Activated T-cell treated with anti-CD3 and anti-CD28 coated beads, Interleukin-2, amount 50 U/mL, for 72 hours (primary cell): ENCODE data around the gene ITSN2. TPM values are rescaled to one million over a fixed set of nuclear protein-coding genes. Genes with fewer than 3 reads are reported as not detected.
"Not testable (repeated sequence)": the region's sequence is repeated elsewhere in the genome, so short reads cannot be mapped to it uniquely, and the experiment has no call there.

Source experiments
- ATAC-seq, 2 donors: fragments of 150-1000 bp; cut with Tn5 transposase; replicated peaks in 1 of 2; 2 replicates each; pipeline ENCODE4 v1.10.0; 2021; ENCODE audit warnings: moderate library complexity in 2 of 2, mild to moderate bottlenecking in 1 of 2
- DNase-seq, 2 donors: peaks; one replicate each; pipeline ENCODE4 v3.0.0; 2021 to 2022; ENCODE audit warnings: mixed read lengths in 1 of 2
- H3K27ac Mint-ChIP-seq: one replicate; pipeline ENCODE4 v1.8.0; 2022; ENCODE audit warnings: mild to moderate bottlenecking, moderate library complexity, mixed read lengths
- H3K27me3 Mint-ChIP-seq: one replicate; pipeline ENCODE4 v1.8.0; 2022; ENCODE audit warnings: low read depth, mixed read lengths
- H3K36me3 Mint-ChIP-seq, 2 donors: one replicate each; pipeline ENCODE4 v1.8.0; 2022; ENCODE audit warnings: mixed read lengths in 2 of 2, mild to moderate bottlenecking in 1 of 2; ENCODE audit not compliant: insufficient read depth in 2 of 2
- H3K4me1 Mint-ChIP-seq: one replicate; pipeline ENCODE4 v1.8.0; 2022; ENCODE audit warnings: low read depth, mixed read lengths
- H3K4me3 Mint-ChIP-seq, 2 donors: one replicate each; pipeline ENCODE4 v1.8.0; 2022; ENCODE audit warnings: mild to moderate bottlenecking in 2 of 2, mixed read lengths in 2 of 2, moderate library complexity in 2 of 2
- H3K9me3 Mint-ChIP-seq, 2 donors: one replicate each; pipeline ENCODE4 v1.8.0; 2022; ENCODE audit warnings: mixed read lengths in 2 of 2
- total RNA-seq, 2 donors: library from RNA; stranded (reverse); gene quantifications; one replicate each; pipeline ENCODE4 v1.2.3, GENCODE V29; 2022

The ITSN2 gene
- total RNA-seq, 2 donors from 2014 or later, result 63.4 to 72.4 TPM

DNA sequence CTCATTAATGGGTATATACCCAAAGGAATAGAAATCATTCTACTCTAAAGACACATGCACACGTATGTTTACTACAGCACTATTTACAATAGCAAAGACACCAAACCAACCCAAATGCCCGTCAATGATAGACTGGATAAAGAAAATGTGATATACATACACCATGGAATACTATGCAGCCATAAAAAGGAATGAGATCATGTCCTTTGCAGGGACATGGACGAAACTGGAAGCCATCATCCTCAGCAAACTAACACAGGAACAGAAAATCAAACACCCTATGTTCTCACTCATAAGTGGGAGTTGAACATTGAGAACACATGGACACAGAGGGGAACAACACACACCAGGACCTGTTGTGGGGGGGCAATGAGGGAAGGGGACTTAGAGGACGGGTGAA, 3.2 kb downstream of the ITSN2 start:
- not testable (repeated sequence) for H3K36me3 Mint-ChIP-seq, H3K9me3 Mint-ChIP-seq, H3K27ac Mint-ChIP-seq, DNase-seq, H3K27me3 Mint-ChIP-seq, ATAC-seq
- H3K4me1 Mint-ChIP-seq, result peaks cover 64% of the 10 kb centered on the region
- H3K4me3 Mint-ChIP-seq, result peak overlapping the region in 1 of 2 donors; percentile 19

- H3K27ac Mint-ChIP-seq, result peak overlapping the region; percentile 0
- peak overlapping the region in 1 of 2 donors; percentile 3 for H3K4me3 Mint-ChIP-seq
- ATAC-seq, result no peak
Observed at GRCh38 chr2:24354957-24355356, 5.4 kb downstream of the ITSN2 start.

GRCh38 chr2:24354395-24354794, 5.9 kb downstream of the ITSN2 start:
- Mint-ChIP-seq H3K27me3 (no peaks in the 10 kb centered on the region), H3K36me3 (peaks cover 0 to 5% of the 10 kb centered on the region in 2 donors), H3K9me3 (no peaks in the 10 kb centered on the region), H3K27ac (no peak overlapping the region), H3K4me3 (no peak overlapping the region), H3K4me1 (peaks cover 80% of the 10 kb centered on the region)
- ATAC-seq (no peak), DNase-seq (no peak)

More at GRCh38 chr2:24354957-24355356, 5.4 kb downstream of the ITSN2 start:
- H3K4me1 Mint-ChIP-seq, result peaks cover 75% of the 10 kb centered on the region
- H3K36me3 Mint-ChIP-seq, result peaks cover 0 to 5% of the 10 kb centered on the region in 2 donors
- H3K27me3 Mint-ChIP-seq, result no peaks in the 10 kb centered on the region
- DNase-seq, result no peak
- no peaks in the 10 kb centered on the region for H3K9me3 Mint-ChIP-seq

GRCh38 chr2:24353973-24354372, 6.4 kb downstream of the ITSN2 start:
- DNase-seq (no peak), ATAC-seq (no peak)
- Mint-ChIP-seq H3K27me3 (no peaks in the 10 kb centered on the region), H3K27ac (no peak overlapping the region), H3K4me1 (peaks cover 83% of the 10 kb centered on the region), H3K4me3 (no peak overlapping the region), H3K9me3 (no peaks in the 10 kb centered on the region), H3K36me3 (peaks cover 0 to 3% of the 10 kb centered on the region in 2 donors)

DNA sequence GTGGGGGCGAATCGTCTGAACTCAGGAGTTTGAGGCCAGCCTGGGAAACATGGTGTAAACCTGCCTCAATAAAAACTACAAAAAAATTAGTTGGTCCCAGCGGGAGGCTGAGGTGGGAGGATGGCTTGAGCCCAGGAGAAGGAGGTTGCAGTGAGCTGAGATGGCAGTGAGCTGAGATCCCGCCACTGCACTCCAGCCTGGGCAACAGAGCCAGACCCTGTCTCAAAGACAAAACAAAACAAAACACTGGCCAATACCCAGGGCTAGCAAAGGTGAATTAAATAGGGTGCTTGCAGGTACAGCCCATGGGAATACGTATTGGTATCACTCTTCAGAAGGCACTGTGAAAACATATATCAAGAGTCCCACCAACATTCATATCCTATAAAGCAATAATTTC, 7.0 kb downstream of the ITSN2 start:
- H3K36me3 Mint-ChIP-seq, result peaks cover 0 to 3% of the 10 kb centered on the region in 2 donors
- no peak for DNase-seq
- peaks cover 77% of the 10 kb centered on the region for H3K4me1 Mint-ChIP-seq
- H3K27ac Mint-ChIP-seq, result no peak overlapping the region
- no peak for ATAC-seq
- H3K9me3 Mint-ChIP-seq, result no peaks in the 10 kb centered on the region
- H3K27me3 Mint-ChIP-seq, result no peaks in the 10 kb centered on the region
- H3K4me3 Mint-ChIP-seq, result no peak overlapping the region

GRCh38 chr2:24352664-24353063, 7.7 kb downstream of the ITSN2 start:
- Mint-ChIP-seq H3K4me3 (no peak overlapping the region), H3K9me3 (no peaks in the 10 kb centered on the region), H3K27ac (no peak overlapping the region), H3K36me3 (peaks cover 0 to 3% of the 10 kb centered on the region in 2 donors), H3K4me1 (peaks cover 70% of the 10 kb centered on the region), H3K27me3 (no peaks in the 10 kb centered on the region)
- ATAC-seq (no peak), DNase-seq (no peak)

- Mint-ChIP-seq H3K4me3 (no peak overlapping the region), H3K27me3 (no peaks in the 10 kb centered on the region), H3K9me3 (no peaks in the 10 kb centered on the region), H3K36me3 (peaks cover 0 to under 1% of the 10 kb centered on the region in 2 donors), H3K27ac (no peak overlapping the region), H3K4me1 (peaks cover 67% of the 10 kb centered on the region)
- DNase-seq (no peak), ATAC-seq (no peak)
Observed at GRCh38 chr2:24351981-24352380, 8.4 kb downstream of the ITSN2 start.

GRCh38 chr2:24351627-24351938, 8.8 kb downstream of the ITSN2 start:
- no peaks in the 10 kb centered on the region for H3K27me3 Mint-ChIP-seq
- H3K36me3 Mint-ChIP-seq, result no peaks in the 10 kb centered on the region
- ATAC-seq (no peak), DNase-seq (no peak)
- H3K27ac Mint-ChIP-seq, result no peak overlapping the region
- peak overlapping the region in 1 of 2 donors; percentile 46 for H3K4me3 Mint-ChIP-seq
- peaks cover 65% of the 10 kb centered on the region for H3K4me1 Mint-ChIP-seq
- no peaks in the 10 kb centered on the region for H3K9me3 Mint-ChIP-seq

DNA sequence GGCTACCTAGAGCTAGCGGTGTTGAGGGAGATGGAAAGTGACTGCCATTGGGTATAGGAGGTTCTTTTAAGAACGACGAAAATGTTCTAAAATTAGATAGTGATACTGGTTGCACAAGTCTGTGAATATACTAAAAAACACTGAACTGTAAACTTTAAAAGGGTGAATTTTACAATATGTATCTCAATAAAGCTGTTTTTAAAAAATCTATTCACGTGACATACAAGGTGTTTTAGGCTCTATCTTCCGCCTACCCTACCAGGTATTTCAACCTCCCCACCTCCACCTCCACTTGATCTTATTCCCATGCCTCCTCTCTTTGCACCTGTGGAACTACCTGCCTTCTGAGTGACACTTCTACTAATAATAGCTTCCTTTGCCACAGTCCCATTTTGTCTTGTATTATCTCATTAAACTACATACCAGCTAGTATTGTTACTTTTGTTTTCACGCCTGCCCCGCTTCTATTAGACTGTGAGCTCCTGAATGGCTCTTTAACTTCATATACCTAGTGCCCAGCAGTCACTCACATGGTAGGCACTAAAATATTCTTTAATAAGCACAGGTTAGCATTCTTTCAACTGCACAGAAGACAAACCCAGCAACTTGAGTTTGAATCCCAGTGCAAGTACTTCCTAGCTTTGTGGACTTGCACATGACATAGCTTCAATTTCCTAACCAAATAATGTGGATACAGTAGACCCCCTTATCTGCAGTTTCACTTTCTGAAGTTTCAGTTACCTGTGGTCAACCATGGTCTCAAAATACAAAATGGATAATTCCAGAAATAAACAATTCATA, 9.3 kb downstream of the ITSN2 start:
- peaks cover 62% of the 10 kb centered on the region for H3K4me1 Mint-ChIP-seq
- no peaks in the 10 kb centered on the region for H3K36me3 Mint-ChIP-seq
- H3K27me3 Mint-ChIP-seq, result no peaks in the 10 kb centered on the region
- no peak for ATAC-seq
- no peak for DNase-seq
- no peak overlapping the region for H3K4me3 Mint-ChIP-seq
- H3K27ac Mint-ChIP-seq, result no peak overlapping the region
- H3K9me3 Mint-ChIP-seq, result no peaks in the 10 kb centered on the region

DNA sequence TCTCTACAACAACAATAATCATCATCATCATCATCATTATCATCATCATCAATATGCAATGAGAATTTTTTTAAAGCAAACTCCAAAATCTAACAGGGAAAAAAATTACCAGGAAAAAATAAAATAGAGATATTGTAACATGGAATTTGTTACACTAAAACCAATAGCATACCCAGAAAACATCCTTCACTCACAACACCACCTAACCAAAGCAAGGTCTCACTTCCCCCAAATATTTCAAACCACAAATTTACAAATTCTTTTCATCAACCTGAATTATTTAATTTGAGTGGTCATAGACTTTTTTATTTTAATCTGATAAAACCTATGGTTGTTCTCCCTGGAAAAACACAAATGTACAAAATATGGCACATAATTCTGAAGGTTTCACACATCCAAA, 11.2 kb downstream of the ITSN2 start:
- Mint-ChIP-seq H3K27me3 (no peaks in the 10 kb centered on the region), H3K27ac (no peak overlapping the region), H3K9me3 (no peaks in the 10 kb centered on the region), H3K36me3 (no peaks in the 10 kb centered on the region), H3K4me1 (peaks cover 55% of the 10 kb centered on the region), H3K4me3 (no peak overlapping the region)
- ATAC-seq, result no peak
- DNase-seq, result no peak

DNA sequence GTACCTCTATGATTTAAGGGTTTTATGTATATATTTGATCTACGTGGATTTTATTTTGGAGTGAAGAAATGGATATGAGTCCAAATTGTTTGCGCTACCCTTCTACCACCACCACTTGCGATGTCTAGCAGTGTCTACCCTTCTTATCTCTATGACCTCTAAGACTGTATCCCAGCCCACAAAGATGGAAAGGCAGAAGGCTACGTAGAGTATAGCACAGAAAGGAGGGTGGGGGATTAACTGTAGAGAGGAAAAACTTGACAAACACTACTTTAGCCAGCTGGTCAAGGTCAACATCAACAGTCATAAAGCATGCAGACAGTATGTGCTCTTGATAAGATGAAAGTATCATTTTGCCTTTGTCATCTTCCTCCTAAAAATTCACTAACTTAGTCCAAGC, 14.4 kb downstream of the ITSN2 start:
- no peaks in the 10 kb centered on the region for H3K36me3 Mint-ChIP-seq

GRCh38 chr2:24343225-24343882, 17.0 kb downstream of the ITSN2 start:
- H3K27me3 Mint-ChIP-seq, result no peaks in the 10 kb centered on the region
- H3K27ac Mint-ChIP-seq, result peak overlapping the region; percentile 67
- no peaks in the 10 kb centered on the region for H3K9me3 Mint-ChIP-seq
- DNase-seq, result no peak
- H3K4me3 Mint-ChIP-seq, result no peak overlapping the region
- no peak for ATAC-seq
- H3K4me1 Mint-ChIP-seq, result peaks cover 64% of the 10 kb centered on the region
- H3K36me3 Mint-ChIP-seq, result no peaks in the 10 kb centered on the region

More for the DNA sequence above, 14.4 kb downstream of the ITSN2 start:
- Mint-ChIP-seq H3K27ac (no peak overlapping the region), H3K4me3 (no peak overlapping the region), H3K9me3 (no peaks in the 10 kb centered on the region), H3K27me3 (no peaks in the 10 kb centered on the region), H3K4me1 (peaks cover 58% of the 10 kb centered on the region)
- ATAC-seq (no peak), DNase-seq (no peak)

GRCh38 chr2:24342110-24342910, 18.0 kb downstream of the ITSN2 start:
- peak in 1 of 2 donors; percentile 35 for ATAC-seq
- H3K4me3 Mint-ChIP-seq, result no peak overlapping the region
- no peaks in the 10 kb centered on the region for H3K27me3 Mint-ChIP-seq
- H3K9me3 Mint-ChIP-seq, result no peaks in the 10 kb centered on the region
- H3K27ac Mint-ChIP-seq, result no peak overlapping the region
- no peaks in the 10 kb centered on the region for H3K36me3 Mint-ChIP-seq
- DNase-seq, result no peak
- H3K4me1 Mint-ChIP-seq, result peaks cover 73% of the 10 kb centered on the region
